Endothelial cell of umbilical vein (primary cell): ENCODE results near the gene RAB11FIP3. TPM values are rescaled to one million over a fixed set of nuclear protein-coding genes. Genes with fewer than 3 reads are reported as not detected.

Source experiments
- BruUV-seq: library from RNA; stranded (reverse); fragments of 400-500 nt; replicated peaks from 2 replicates; lab custom pipeline; 2021; lab: Mats Ljungman, UMichigan
- CTCF ChIA-PET: fragments of 300-600, 350-600 bp; sonication (Branson Sonifier 250); formaldehyde crosslinking; loops from one replicate; lab custom pipeline; 2021; ENCODE audit warnings: antibody characterized with exemption, inconsistent platforms; lab: Charles Lee
- POLR2A ChIA-PET: fragments of 300-600, 350-600 bp; sonication (Branson Sonifier 250); formaldehyde crosslinking; loops from one replicate; lab custom pipeline; 2021; ENCODE audit warnings: antibody characterized with exemption, inconsistent platforms; lab: Charles Lee
- DNase-seq: peaks from one replicate; pipeline ENCODE4 v3.0.0-alpha.2; 2011; ENCODE audit warnings: low read depth, low spot score
- FAIRE-seq: peaks from 2 replicates; lab custom pipeline; 2011; peaks lifted over from hg19 to GRCh38; lab: Jason Lieb, UNC
- H2AFZ ChIP-seq: 2 replicates; pipeline ENCODE4 v1.6.0; 2012; ENCODE audit warnings: low read depth, low read length, control low read depth, inconsistent platforms
- H3K27ac ChIP-seq: 2 replicates; pipeline ENCODE4 v1.5.1; 2011; ENCODE audit warnings: low read depth, mild to moderate bottlenecking, control low read depth, low read length, moderate library complexity; ENCODE audit not compliant: insufficient read depth
- H3K27me3 ChIP-seq, 2 experiments: 2 replicates each; pipeline versions ENCODE4 v1.6.0 to v1.6.1; 2011; ENCODE audit warnings: low read length in 2 of 2, mixed read lengths in 1 of 2; ENCODE audit not compliant: control insufficient read depth in 2 of 2, insufficient read depth in 2 of 2
- H3K36me3 ChIP-seq, 2 experiments: 2 replicates in 1 of 2; 3 replicates in 1 of 2; pipeline ENCODE4 v1.5.1; 2011; ENCODE audit warnings: low read length in 2 of 2, mild to moderate bottlenecking in 1 of 2, moderate library complexity in 1 of 2; ENCODE audit not compliant: control insufficient read depth in 2 of 2, insufficient read depth in 2 of 2; ENCODE audit errors: extremely low read depth in 1 of 2
- H3K4me1 ChIP-seq: 3 replicates; pipeline ENCODE4 v1.5.1; 2011; ENCODE audit warnings: mild to moderate bottlenecking, low read length; ENCODE audit not compliant: control insufficient read depth, insufficient read depth; ENCODE audit errors: extremely low read depth
- H3K4me2 ChIP-seq: 2 replicates; pipeline ENCODE4 v1.6.1; 2011; ENCODE audit warnings: low read length, control low read depth, mixed read lengths; ENCODE audit not compliant: insufficient read depth
- H3K4me3 ChIP-seq, 3 experiments: fragments of 200-600 bp in 1 of 3; sonication (generic), shearing (Covaris generic) in 1 of 3; replicated peaks in 1 of 3; 2 replicates each; pipeline ENCODE4 v1.5.1; 2011 to 2016; ENCODE audit warnings: control low read depth in 3 of 3, low read length in 3 of 3, mild to moderate bottlenecking in 2 of 3, inconsistent platforms in 1 of 3, low read depth in 1 of 3, moderate library complexity in 1 of 3; ENCODE audit not compliant: insufficient read depth in 1 of 3
- H3K79me2 ChIP-seq: 2 replicates; pipeline ENCODE4 v1.6.0; 2012; ENCODE audit warnings: low read length, inconsistent platforms; ENCODE audit not compliant: control insufficient read depth, insufficient read depth
- H3K9ac ChIP-seq: replicated peaks from 2 replicates; pipeline ENCODE3; 2011; ENCODE audit warnings: low read length, control low read depth; ENCODE audit not compliant: insufficient read depth; ENCODE audit errors: extremely low read depth
- H3K9me1 ChIP-seq: replicated peaks from 3 replicates; pipeline ENCODE4 v1.6.0; 2011; ENCODE audit warnings: mild to moderate bottlenecking, low read length; ENCODE audit not compliant: control insufficient read depth, insufficient read depth; ENCODE audit errors: extremely low read depth
- H3K9me3 ChIP-seq: replicated peaks from 2 replicates; pipeline ENCODE4 v1.5.1; 2012; ENCODE audit warnings: low read length, inconsistent platforms; ENCODE audit not compliant: control insufficient read depth, insufficient read depth
- H4K20me1 ChIP-seq: replicated peaks from 2 replicates; pipeline ENCODE3; 2011; ENCODE audit warnings: mild to moderate bottlenecking, low read length; ENCODE audit not compliant: control insufficient read depth, insufficient read depth; ENCODE audit errors: extremely low read depth
- CTCF ChIP-seq, 2 donors: IDR thresholded peaks; 1 replicate in 1 of 2; 2 replicates in 1 of 2; pipeline ENCODE4 v1.5.1; 2011; ENCODE audit warnings: low read length in 2 of 2, mild to moderate bottlenecking in 2 of 2, moderate library complexity in 2 of 2, control low read depth in 1 of 2, inconsistent platforms in 1 of 2, low read depth in 1 of 2; ENCODE audit not compliant: insufficient read depth in 1 of 2; ENCODE audit errors: extremely low read depth in 1 of 2
- EZH2 ChIP-seq: IDR thresholded peaks from 2 replicates; pipeline ENCODE4 v1.6.1; 2012; ENCODE audit warnings: borderline replicate concordance, low read depth, mild to moderate bottlenecking, moderate library complexity, low read length, inconsistent platforms; ENCODE audit not compliant: severe bottlenecking
- FOS ChIP-seq: IDR thresholded peaks from 2 replicates; pipeline ENCODE4 v1.6.1; 2011; ENCODE audit warnings: mild to moderate bottlenecking, low read length, moderate library complexity, borderline replicate concordance; ENCODE audit not compliant: insufficient read depth
- GATA2 ChIP-seq: IDR thresholded peaks from 2 replicates; pipeline ENCODE4 v1.7.0; 2011; ENCODE audit warnings: low read depth, mild to moderate bottlenecking, moderate library complexity, mixed read lengths, low read length; ENCODE audit not compliant: insufficient read length, insufficient read depth
- JUN ChIP-seq: IDR thresholded peaks from 2 replicates; pipeline ENCODE4 v1.6.1; 2011; ENCODE audit warnings: borderline replicate concordance, low read depth; ENCODE audit not compliant: insufficient read length, insufficient read depth
- MAX ChIP-seq: IDR thresholded peaks from 2 replicates; pipeline ENCODE4 v1.6.1; 2011; ENCODE audit not compliant: insufficient read depth, insufficient read length
- MYC ChIP-seq: IDR thresholded peaks from one replicate; pipeline ENCODE4 v1.6.1; 2011; ENCODE audit warnings: mild to moderate bottlenecking, low read depth, low read length
- POLR2A ChIP-seq: IDR thresholded peaks from 2 replicates; pipeline ENCODE4 v1.6.1; 2012; ENCODE audit warnings: low read depth, mild to moderate bottlenecking, control low read depth, low read length
- dilution Hi-C: fragments of 300-500 bp; cut with MboI; formaldehyde crosslinking; loops from one replicate; pipeline ENCODE4 v1.15.0; 2019; ENCODE audit warnings: low sequenced_read_pairs; ENCODE audit not compliant: extremely low pct_ligation_motif_present
- intact Hi-C: fragments of 100-400 bp; cut with micrococcal nuclease; formaldehyde crosslinking; loops from one replicate; pipeline ENCODE4 v1.10.0; 2022
- polyA plus RNA-seq, 4 experiments: library from polyadenylated mRNA; depleted of rRNA in 3 of 4; stranded (reverse) in 3 of 4; unstranded in 1 of 4; fragments of >200 nt; gene quantifications; 2 replicates each; pipeline versions ENCODE4 v1.2.1 to v1.2.3, GENCODE V29; 2011 to 2012; ENCODE audit warnings: missing spikeins in 1 of 4
- total RNA-seq: library from RNA; stranded (reverse); gene quantifications from 2 replicates; pipeline ENCODE4 v1.2.3, GENCODE V29; 2021

RAB11FIP3 gene
- total and polyA plus RNA-seq, 2 donors (not counting 3 experiments of a cell fraction or from before 2014, with no cell fraction given), result 20.5 to 75.9 TPM

DNA sequence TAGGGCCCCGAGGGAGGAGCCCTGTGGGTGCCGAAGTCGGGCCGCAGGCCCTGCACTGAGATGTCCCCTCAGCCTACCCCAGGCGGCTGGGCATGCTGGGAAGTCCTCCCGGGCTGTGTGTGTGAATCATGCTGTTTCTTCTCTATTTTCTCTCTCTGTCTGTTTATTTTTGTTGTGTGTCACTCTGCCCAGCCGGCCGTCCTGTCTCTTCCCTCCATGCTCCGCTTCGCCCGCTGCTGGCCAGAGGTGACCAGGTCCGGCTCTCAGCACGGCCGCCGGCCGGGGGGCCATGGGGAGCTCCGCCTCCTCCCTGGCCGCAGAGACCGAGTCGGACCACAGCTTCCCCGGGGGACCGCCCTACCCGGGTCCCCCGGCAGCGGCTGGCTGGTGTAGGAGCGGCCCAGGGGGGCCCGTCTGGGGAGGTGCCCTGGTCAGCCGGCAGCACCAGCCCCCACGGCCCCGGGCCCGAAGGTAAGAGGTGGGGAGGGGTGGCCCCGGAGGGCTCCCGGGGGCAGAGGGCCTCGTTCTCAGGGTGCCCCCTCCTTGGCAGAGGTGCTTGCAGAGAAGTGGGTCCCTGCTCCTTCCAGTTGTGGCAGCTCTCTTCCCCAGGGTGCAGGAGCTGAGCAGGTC lies 114.6 kb downstream of the RAB11FIP3 start:
- Histone ChIP-seq H3K79me2 (peaks cover 83% of the 10 kb centered on the region), H4K20me1 (no peaks in the 10 kb centered on the region), H3K9me1 (no peaks in the 10 kb centered on the region), H3K36me3 (peaks cover 0 to 1% of the 10 kb centered on the region in 2 experiments), H3K27me3 (no peaks in the 10 kb centered on the region), H2AFZ (no peak overlapping the region), H3K4me2 (no peak overlapping the region), H3K4me3 (no peak overlapping the region), H3K4me1 (no peaks in the 10 kb centered on the region), H3K27ac (no peak overlapping the region), H3K9me3 (no peaks in the 10 kb centered on the region), H3K9ac (no peak overlapping the region)
- FAIRE-seq (no peak), DNase-seq (no peak)
- dilution Hi-C loops (no loop called here), intact Hi-C loops (no loop called here)
- no TSS peak for BruUV-seq
- CTCF ChIA-PET, result no interaction called here
- POLR2A ChIA-PET, result no interaction called here
- no peak for TF ChIP-seq POLR2A
- TF ChIP-seq GATA2, result no peak
- TF ChIP-seq JUN, result no peak
- TF ChIP-seq FOS, result no peak
- TF ChIP-seq MAX, result no peak
- TF ChIP-seq CTCF (IDR thresholded peaks at IDR 0.05; ENCODE audit: extremely low read depth in 1 of 2, insufficient read depth in 1 of 2, low read depth in 1 of 2, low read length in 2 of 2), result no peak
- TF ChIP-seq EZH2, result no peak
- no peak for TF ChIP-seq MYC
